GM10266 (cell line): ENCODE results near the gene KLHL36.

Source experiments
- DNase-seq: peaks from one replicate; pipeline ENCODE4 v3.0.0; 2012; ENCODE audit errors: extremely low spot score
- CTCF ChIP-seq: IDR thresholded peaks from 2 replicates; pipeline ENCODE4 v1.5.1; 2012; ENCODE audit warnings: mild to moderate bottlenecking, low read depth; ENCODE audit not compliant: control insufficient read depth, insufficient read depth; ENCODE audit errors: missing control alignments

Gene KLHL36

GRCh38 chr16:84611041-84611440, 37.3 kb upstream of the KLHL36 start:
- TF ChIP-seq CTCF, result no peak
- DNase-seq, result no peak

DNA sequence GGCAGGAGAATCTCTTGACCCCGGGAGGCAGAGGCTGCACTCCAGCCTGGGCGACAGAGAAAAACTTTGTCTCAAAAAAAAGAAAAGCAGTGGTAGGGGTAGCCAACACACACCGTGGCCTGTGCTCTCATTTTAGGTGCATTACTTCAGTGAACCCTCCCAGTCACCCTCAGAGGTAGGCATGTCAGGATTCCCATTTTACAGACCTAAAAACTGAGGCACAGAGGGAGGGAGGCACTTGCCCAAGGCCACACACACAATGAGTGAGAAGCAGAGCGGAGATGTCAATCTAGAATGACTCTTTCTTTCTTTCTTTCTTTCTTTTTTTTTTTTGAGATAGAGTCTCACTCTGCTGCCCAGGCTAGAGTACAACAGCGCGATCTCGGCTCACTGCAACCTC, 35.6 kb upstream of the KLHL36 start:
- DNase-seq, result no peak
- no peak for TF ChIP-seq CTCF

DNA sequence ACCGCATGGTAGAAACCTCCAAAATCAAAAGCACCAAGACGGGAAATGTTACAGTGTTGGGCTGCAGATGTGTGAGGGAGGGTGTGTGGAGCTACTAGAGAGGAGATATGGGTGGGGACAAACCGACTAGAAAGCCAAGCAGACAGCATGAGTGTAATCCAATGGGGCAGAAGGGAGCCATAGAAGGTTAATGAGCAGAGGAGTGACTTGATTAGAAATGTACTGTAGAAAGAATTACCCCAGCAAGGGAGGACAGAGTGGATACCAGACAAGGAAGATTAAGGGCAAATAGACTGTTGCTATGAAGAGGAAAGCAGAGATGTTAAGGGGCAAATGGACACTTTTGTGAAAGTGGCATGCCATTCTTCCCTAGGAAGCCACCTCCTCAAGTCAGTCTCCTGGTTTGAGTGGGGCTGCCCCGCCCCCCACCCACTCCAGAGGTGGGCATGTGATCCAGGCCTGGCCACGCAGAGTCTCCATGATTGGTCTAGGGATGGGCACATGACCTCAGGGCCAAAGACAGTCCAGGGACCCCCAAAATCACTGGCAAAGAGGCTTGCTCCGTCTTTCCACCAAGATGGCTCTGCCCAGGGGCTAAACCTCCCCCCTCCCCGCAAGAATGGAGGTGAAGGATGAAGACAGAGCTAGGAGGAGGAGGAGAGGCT, 34.8 kb upstream of the KLHL36 start:
- no peak for DNase-seq
- TF ChIP-seq CTCF, result no peak

DNA sequence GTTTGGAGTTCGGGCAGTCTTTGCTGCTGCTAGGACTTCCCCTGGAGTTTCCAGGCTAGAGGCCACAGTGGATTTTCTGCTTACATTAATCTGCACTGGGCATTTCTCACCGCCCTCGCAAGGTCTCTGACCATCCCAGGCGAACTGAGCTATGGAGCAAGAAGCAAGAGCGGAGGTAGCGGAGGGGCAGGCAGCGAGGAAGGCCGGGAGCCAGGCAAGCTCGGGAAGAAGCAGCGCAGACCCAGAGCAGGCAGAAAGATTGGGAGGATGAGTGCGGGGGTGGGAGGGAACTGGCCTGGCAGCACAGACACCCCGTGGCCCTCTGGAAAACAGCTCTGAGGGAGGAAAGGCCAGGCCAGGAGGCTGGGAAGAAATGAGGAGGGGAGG, 34.2 kb upstream of the KLHL36 start:
- no peak for DNase-seq
- TF ChIP-seq CTCF, result no peak

GRCh38 chr16:84614623-84614967, 33.7 kb upstream of the KLHL36 start:
- TF ChIP-seq CTCF, result no peak
- no peak for DNase-seq

DNA sequence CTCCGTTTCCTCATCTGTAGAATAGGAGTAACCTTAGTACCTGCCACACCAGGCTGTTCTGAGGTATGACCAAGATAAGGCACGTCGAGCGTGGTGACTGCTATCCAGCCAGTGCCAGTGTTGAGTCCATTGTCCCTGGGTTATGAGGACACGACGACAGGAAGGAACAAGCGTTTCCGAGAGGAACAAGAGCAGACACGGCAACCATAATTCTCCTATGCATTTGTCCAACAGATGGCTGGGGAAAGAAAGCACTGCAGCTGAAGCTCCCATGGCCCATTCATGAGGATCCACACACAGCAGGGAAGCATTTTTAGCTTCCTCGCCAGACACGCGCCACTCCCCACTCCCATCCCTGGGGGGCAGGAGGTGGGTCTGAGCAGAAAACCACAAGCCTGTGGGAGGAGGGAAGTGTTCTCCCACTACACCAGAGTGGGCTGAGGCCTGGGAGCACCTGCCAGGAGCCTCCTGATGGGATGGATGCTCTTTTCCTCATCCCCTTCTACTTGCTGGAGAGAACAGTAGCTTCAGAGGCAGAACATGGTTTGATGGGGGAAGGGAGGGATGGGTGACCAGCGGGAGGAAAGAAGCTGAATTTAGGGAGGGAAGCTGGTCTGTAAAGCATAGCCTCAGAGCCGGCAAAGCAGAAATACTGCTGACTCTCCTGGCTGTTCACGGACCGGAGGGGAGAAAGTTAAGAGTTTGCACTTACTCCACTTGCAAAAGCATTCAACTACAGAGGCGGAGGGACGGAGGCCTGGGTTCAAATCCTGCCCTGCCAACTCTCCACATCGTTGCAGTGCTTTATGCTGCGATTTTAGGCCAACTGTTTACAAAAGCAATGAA, 33.1 kb upstream of the KLHL36 start:
- no peak for DNase-seq
- no peak for TF ChIP-seq CTCF

DNA sequence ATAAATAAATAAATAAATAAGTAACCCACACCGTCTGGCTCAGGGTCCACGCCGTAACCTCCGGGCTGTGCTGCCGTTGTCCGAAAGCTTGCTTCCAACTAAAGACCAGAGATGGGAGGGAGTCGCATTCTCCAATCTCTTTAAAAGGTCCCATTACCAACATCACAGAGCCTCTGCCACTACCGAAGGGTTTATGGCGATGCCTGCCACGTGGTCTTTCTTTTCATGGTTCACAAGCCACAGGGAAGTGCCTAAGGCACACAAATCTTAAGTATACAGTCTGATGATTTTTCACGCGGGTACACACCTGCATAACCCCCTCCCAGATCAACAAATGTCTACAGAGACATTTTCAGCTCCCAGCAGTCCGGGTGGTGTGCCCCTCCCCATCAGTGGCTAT, 31.8 kb upstream of the KLHL36 start:
- DNase-seq, result no peak
- TF ChIP-seq CTCF, result no peak
